HT-29 (cell line): Measurements from ENCODE around the gene TNS3. TPM values are rescaled to one million over a fixed set of nuclear protein-coding genes. Genes with fewer than 3 reads are reported as not detected.

Experiments
- DNase-seq: peaks from one replicate; pipeline ENCODE4 v3.0.0-alpha.2; 2015; ENCODE audit warnings: low spot score
- total RNA-seq: library from RNA; depleted of rRNA; stranded (reverse); fragments of >200 nt; shearing (Covaris generic); gene quantifications from 2 replicates; pipeline ENCODE4 v1.2.3, GENCODE V29; 2014

The TNS3 gene
- total RNA-seq, 1 experiment from 2014 or later = 45.2 TPM

DNA sequence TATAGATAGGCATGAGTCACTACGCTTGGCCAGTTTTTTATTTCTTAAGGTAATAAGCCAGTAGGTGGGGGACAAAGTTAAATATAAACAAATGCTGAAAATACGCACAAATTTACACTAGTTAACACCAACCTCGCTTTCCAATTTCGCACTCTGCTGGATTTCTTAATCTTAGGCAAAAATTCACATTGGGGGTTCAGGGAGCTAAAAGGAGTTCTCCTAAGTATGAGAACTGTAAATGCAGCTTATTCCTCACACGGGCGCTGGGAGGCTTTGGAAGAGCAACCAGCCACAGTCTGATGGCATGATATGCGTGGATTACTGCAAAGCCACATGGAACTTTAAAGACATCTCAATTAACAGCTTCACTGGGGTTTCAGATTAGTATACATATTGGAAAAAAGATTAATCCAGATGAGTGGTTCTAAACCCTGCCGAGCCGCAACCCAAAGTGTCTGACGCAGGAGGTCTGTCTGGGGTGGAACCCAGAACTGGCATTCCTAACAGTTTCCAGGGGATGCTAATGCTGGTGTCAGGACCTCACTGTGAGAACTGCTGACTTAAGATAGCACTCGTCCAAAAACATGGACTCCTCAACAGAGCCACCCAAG lies 16.2 kb downstream of the TNS3 start:
- no peak for DNase-seq

DNA sequence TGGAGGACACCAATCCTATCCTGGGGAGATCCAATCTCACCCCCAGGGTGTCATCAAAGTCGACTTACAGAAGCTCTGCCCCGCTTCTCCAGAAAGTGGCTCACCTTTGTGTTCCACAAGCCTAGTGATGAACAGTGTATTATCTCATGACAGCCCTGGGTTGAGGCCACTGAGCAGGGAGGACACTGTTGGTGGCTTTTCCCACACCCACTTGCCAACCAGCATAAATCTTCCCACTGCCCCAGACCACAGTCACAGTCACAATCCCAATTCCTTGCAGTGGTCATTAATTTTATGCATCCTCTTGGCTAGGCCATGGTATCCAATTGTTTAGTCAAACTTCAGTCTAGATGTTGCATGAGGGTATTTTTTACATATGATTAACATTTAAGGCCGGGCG lies 18.4 kb downstream of the TNS3 start:
- DNase-seq = no peak

DNA sequence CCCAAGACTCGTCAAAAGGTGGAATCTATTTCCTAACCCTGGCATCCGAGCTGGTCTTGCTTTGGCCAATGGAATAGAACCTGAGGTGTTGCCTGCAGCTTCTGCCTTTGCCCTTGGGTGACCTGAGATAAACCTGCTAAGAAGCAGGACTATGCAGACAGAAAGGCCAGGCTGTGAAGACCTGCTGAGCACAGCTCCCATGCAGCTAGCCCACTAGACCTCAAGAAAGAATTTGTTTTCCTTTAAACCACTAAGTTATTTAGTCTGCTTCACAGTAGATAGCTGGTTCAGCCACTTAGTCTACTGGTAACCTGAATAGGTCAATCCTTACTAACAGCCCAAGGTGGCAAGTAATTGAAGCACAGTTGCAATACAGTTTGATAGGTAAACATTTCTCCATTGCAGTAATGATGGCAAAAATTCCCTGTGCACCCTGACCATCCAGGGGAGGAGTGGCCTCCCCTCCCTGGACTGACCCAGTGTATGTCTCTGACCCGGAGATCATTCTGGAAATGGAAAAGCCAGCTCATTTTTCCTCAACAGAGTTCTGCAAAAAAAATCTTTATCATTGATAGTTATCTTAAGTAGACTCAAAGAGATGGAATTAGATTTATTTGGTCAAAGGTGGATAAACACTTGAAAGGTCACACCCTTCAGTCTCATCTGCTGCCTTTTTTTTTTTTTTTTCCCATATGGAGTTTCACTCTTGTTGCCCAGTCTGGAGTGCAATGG lies 20.0 kb downstream of the TNS3 start:
- DNase-seq = no peak

DNA sequence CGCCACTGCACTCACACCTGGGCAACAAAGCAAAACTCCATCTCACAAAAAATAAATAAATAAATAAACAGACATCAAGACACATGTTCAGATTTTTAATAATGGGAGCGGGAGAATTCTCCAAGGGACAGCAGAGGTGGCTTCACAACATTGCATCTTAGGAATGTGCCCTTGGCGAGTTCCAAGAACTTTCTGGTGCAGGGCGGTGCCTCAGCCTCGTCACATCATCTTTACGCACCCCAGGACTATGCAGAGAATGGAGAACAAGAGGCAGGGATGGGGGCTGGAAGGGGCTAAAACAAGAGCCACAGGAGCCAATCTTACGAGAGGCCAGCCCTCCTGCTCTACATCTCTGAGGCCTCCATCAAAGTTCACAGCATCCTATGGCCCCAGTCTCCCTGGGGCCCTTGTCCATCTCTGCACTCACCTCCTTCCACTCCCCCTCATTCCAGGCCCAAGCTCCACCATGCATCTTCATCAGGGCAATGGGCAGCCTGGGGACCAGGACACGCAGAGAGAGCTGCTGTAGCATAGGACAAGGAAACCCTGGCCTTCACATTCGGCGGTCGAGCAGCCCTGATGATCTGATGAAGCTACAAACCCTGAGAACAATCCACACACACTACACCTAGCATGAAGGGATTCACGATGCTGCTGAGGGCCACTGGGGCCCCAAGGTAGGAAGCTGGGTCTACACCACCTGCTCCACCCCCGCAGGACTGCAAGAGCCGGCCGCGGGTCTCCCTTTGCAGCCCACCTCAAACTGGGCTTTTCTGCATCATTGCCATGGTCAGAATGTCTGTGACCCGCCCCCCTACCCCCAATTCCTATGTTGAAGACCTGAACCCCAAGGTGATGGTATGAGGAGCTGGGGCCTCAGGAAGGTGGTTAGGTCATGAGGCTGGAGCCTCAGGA lies 22.3 kb downstream of the TNS3 start:
- no peak for DNase-seq

DNA sequence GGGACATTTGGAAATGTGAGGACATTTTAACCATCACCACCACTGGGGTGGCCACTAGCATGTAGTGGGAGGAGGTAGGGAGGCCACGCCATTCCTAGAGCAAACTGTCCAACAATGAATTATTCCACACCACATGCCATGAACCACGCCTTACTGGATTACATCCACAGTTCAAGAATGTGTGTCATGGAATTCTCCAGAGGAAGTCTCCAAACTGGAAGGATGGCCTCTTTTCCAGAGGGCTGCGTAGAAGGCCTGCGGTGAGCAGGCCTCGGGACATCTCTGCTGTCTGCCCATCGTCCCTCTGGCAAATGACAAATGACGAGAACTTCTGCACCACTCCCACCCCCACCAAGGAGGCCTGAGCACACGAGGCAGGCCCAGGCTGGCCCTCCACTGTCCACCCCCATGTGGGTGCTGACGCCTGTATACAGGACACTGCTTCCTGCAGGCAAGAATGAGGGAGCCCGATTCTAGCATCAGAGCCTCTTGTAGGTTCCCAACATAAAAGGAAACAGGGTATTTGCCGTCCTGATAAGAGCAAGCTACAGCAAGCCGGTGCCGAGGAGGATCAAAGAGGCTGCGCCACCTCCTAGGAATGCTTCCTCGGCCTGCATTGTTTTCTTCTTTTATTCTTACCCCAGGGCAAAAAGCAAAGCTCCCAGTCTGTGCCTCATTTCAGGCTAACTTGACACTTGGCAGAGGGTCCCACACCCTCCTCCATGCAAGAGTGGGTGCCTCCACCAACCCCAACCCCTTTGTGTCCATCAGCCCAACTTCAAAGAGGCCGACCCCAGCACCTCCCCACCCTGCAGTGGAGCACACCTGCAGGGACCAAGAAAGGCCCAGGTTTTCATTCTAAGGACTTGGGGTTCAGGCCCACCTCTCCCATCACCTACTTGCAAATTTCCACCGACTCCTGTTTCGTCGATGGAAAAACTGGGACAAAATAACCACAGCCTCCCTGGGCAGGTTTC lies 23.9 kb downstream of the TNS3 start:
- no peak for DNase-seq

DNA sequence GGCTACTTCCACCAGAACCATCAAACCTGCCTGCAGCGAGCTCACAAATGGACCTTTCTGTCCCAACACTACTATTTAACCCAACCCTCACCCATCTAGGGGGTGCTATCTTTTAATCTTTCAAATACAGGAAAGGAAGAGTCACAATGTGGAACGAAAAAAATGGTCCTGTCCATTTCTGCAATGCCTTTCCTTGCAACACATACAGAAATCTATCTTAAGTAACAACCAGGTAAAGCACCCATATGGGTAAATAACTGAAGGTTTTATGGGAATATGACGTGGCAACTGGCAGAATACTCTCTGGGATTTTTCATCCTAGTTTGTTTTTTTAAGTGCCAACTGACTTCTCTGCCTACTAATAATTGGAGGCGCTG lies 24.6 kb downstream of the TNS3 start:
- DNase-seq = no peak

DNA sequence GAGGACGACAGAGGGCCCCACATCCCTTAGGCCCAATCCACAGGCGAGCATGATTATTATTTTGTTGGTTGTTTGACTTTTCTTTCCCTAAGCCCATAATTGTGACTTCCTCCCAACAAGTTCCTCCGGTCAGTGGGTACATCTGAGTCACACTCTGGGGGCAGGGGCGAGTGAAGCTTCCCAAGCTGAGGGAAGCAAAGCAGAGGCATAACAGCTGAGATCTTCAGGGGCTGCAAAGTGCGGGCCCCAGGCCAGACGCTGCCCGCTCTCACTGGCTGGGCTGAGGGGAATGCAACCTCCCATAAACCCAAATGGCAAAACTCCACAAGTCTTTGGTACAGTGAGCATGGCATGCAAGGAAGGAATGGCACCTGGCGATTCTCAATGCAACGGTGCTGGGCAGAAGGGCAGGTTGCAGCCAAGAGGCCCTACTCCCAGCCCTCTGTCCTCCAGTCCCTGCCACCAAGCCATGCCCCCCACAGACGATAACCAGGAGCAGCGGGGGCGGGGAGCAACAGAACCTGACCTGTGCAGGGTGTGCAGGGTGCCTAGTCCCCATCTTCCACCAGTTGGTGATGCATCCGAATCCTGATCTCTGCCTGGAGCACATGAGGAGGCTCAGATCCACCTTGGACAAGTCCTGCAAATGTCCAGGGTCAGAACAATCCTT lies 25.3 kb downstream of the TNS3 start:
- DNase-seq = no peak

DNA sequence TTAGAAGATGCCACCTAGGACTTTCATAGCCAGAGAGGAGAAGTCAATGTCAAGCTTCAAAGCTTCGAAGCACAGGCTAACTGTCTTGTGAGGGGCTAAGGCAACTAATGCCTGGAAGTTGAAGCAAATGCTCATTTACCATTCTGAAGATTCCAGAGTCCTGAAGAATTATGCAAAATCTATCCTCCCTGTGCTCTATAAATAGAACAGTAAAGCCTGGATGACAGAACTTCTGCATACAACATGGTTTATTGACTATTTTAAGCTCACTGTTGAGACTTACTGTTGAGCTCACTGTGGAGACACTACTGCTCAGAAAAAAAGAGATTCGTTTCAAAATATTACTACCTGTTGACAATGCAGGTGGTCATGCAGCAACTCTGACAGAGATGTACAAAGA lies 28.6 kb downstream of the TNS3 start:
- no peak for DNase-seq

DNA sequence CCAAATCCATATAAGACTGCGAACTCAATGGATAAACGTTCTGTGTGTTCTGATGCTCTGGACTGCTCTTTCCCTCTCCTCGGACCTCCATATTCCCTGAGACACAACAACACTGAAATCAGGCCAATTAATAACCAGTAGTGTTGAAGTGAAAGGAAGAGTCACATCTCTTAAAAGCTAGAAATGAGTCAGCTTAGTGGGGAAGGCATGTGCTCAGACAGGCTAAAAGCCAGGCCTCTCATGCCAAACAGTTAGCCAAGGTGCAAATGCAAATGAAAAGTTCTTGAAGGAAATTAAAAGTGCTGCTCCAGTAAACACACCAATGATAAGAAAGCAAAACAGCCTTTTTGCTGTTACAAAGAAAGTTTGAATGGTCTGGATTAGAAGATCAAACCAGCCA lies 29.3 kb downstream of the TNS3 start:
- no peak for DNase-seq

DNA sequence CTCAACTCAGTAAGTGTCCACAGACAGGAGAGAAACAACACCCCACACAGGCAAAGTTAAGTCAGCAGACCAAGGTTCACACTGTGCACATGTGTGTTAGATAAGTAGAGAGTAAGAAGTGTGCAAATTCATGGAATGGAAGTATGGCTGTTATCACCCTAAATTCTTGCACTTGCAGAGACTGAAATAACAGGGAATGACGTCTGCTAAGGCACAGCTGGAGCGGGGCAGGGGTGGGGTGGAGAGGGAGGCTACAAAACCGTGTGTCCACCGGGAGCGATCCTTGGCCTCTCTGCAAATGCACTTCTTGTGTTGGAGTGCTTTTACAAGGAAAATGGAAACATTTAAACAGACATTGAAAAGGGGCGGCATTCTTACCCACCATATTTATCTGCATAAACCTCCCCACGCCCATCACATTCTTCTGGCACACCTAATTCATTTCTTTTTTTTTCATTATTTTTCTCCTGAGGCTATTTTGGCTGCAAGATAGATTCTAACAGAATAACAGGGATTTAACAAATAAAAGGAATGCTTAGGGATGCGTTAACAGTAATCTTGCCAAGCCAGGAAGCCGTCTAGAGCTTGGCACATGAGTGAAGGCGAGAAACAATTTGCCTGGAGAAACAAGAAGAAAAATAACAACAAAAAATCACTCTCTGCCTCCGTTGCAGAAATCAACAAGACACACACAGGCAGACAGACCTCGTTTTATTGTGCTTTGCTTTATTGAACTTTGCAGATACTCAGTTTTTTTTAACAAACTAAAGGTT lies 30.1 kb downstream of the TNS3 start:
- no peak for DNase-seq

DNA sequence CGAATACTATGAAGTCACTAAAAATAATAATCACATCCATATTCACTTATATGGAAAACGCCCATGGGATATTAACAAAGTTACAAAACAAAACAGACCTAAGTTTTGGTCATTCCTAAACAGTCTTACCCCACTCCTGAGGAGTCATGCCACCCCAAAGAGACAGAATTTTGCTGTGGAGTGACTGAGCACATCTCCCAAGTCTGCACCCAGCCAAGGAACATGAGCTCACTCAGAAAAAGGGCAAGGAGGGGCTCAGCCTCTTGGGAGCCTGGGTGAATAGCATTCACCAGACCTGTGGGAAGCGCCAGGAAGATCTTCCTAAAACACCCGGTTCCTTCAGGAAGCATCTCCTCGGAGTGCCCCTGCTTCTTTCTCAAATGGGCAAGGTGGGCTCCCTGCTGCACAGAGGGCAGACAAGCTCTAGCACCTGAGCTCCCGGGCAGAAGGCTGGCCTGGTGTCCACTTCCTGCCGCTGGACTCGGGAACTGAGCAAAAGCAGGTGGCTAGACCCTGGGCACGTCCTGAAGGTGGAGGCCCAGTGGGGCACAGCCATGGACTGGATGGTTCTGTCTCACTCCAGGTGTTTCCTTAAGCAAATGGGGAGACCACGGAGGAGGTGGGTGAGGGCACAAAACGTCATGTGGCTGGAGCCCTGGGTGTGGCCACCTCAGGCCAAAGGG lies 31.0 kb downstream of the TNS3 start:
- DNase-seq = no peak

DNA sequence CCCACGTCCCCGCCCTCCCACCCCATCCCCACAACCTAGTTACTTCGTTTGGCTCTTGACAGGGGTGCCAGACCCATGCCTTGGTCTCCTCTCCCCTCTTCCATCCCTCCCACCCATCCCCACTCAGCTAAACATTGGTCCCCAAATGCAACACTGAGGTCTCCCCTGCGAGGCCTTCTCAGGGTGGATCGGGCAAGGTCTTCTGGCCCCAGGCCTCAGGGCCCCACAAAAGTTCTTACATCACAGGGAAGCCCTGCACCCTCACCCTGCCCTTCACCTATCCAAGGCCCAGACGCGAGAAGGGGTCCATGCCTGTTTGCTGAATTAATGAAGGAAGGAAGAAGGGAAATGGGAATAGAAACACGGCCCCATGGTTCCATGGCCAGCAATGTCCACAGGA lies 32.0 kb downstream of the TNS3 start:
- no peak for DNase-seq

DNA sequence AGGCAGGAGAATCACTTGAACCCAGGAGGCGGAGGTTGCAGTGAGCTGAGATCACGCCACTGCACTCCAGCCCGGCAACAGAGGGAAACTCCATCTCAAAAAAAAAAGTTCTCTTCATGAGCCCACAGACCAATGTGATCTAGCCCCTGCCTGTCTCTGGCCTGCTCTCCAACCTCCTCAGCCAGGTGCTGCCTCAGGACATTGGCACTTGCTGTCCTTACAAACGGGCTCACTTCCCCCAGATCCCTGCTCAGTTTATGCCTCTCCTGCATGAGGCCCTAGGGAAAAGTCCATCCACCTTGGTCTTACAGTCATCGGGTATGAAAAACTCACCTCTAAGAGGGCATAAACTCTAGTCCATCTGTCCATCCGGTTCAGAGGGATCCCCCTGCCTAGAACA lies 32.5 kb downstream of the TNS3 start:
- DNase-seq = no peak

DNA sequence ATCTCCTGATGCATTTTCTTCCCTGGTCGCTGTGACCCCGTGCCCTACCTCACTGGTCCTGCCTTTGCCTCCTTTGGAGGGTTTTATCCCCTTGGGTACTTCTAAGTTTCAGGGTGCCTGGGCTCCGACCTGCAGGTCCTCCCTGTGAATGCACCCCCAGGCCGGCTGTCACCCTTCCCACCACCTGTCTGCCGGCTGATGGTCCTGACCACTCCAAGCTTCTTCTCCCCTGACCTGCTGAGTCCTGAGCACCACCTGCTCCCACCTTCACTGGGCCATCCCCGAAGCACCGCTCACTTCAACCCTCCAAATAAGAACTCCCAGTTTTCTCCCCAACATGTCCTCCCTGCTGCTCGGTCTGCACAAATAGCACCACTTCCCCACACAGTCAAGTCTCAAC lies 33.4 kb downstream of the TNS3 start:
- no peak for DNase-seq

DNA sequence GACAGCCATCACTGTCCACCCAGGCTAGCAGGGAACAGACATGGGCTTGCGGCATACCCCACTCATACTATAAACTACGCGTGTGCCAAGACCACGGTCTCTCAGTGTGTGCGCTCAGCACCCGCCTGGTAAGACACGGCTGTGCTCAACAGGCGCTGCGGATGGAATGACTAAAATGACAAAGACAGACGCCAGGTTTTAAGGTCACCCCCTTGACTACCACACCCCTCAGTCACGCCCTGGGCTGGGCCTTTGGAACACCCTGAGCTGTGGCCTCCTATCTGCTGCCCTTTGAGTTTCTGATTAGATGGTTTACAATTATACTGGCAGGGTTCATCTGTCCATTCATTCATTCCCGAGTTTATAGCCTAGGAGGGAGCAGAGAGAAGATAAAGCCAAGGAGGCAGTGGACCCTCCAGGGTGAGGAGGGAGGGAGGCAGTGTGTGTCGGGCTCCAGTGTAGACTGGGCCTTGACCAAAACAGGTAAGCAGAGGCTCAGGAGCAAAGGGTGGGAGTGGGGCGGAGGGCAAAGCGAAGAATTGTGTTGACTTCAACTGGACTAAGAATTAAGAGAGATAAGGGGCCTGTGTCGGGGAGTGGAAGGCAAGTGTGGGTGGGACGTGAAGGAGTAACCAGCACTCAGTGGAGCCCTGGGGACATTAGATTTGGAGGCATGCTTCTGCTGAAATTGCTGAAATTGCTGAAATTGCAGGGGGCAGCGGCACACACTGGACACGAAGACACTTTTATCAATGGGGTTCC lies 35.0 kb downstream of the TNS3 start:
- DNase-seq = no peak

DNA sequence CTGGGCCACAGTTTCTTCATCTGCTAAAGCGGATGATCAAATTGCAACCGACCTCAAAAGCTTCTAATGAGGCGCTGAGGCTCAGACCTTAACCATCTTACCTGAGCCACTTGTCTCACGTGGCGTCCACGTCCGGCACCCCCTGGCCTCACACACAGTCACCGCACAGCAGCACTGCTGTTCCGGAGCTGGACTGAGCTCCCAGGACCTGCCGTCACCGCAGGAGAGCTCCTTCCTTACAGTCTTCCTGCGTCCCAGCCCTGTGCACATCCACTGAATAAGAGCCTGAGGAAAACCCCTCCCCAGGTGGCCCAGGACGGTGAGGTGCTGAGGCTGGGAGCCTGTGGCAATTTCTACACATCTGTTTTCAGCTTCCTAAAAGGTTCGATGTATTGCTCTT lies 35.7 kb downstream of the TNS3 start:
- no peak for DNase-seq

DNA sequence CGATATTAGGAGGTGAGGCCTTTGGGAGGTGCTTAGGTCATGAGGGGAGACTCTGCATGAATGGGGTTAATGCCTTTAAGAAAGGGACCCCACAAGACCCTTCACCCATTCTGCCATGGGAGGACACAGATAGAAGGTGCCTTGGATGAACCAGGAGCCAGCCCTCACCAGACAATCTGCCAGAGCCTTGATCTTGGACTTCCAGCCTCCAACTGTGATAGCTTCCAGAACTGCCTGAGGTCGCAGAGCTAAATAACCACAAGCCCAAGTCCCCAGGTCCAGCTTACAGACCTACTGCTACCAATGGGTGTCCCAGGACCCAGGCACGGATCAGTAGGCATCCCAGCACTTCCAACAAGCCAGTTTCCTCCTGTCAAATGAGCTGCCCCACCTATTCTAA lies 37.5 kb downstream of the TNS3 start:
- no peak for DNase-seq

DNA sequence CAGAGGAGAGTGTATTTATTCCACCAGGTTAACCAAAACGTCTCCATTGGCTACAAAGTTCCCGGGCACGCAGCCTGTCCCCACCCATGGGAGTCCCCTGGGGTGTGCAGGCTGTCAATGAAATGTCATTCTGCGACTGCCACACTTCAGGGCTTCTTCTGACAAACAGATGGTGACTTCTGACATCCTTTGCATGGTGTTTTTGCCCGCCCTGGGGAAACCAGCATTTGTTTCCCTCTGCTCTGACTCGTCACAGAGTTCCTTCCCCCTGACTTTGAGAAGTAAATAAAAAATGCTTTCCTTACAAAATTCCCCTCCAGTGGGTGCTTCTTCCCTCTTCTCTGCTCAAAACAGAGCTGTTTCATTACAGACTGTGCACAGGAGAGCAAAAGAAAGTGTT lies 38.2 kb downstream of the TNS3 start:
- DNase-seq = no peak

DNA sequence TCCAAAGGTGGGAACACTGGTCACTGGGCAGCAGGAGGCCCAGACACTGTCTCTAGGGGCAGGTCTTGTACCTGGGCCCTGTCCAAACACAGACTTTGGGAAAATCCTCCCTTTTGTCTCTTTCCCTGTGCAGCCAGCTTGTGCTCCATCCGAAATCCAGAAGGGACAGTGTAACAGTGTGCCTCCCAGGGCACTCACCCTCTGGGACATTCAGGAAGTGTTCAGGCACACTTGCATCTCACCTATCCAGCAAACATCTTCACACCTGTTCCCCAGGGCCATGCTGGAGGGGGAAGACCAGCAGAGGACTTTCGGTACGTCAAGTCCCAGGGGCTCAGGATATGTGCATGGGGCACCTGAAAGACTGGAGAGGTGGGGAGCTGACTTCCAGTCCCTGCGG lies 38.9 kb downstream of the TNS3 start:
- DNase-seq = no peak
